Measurements from ENCODE around the gene ZNF837. TPM values are rescaled to one million over a fixed set of nuclear protein-coding genes. Genes with fewer than 3 reads are reported as not detected.
"Not testable (repeated sequence)": the region's sequence is repeated elsewhere in the genome, so short reads cannot be mapped to it uniquely, and the experiment has no call there.

ZNF837 gene
- total RNA-seq, 4 donors from 2014 or later: 0.48 to 4.4 (median 2.1) TPM

DNA sequence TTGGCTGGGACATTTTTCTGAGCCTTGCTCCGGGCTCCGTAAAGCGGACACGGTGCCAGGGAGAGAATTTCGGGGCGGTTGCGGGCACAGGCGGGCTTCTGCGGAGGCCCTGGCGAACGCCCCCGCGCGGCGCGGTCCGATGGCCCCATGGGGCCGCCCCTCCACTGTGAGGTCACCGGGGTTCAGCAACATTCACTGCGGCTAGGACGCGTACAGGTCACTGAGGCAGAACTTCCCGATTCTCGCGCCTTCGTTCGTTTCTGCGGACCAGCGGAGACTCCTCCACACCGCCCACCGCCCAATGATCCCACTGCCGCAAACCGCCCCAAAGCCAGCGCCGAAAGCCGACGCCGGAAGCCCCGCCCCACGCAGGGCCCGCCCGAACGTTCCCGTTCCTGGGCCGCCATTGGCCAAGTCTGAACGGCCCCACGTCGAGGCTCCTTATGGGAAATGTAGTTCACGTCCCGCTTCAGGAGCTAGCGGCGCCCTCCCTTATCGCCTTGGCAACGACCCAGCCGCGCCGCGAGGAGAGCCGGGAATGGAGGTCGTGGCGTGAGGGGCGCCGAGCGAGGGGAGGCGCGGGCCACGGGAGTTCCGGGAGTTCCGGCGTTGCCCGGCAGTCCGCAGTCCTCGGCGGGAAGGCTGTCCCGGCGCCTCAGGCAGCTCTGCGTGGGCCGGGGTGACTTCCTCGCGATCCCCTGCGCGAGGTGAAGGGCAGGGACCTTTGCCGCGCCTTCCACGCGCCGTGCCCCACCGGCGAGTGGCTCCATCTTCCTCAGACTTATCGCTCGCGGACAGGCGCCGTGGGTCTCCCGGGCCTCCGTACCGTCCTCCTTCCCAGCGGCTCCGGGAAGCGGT is 27.6 kb upstream of the ZNF837 start, which contains the start of gene ZNF584:
Gene ZNF584, plus strand, starts transcription at position 498 of the 858 bp plus-strand sequence. CDS start 499 bp downstream, outside the sequence.
- DNase-seq (ENCODE audit: low spot score): peak; percentile 65
- ATAC-seq (ENCODE audit: low FRiP score): peak; percentile 97
- no peak for TF ChIP-seq CTCF (IDR thresholded peaks at IDR 0.05)

DNA sequence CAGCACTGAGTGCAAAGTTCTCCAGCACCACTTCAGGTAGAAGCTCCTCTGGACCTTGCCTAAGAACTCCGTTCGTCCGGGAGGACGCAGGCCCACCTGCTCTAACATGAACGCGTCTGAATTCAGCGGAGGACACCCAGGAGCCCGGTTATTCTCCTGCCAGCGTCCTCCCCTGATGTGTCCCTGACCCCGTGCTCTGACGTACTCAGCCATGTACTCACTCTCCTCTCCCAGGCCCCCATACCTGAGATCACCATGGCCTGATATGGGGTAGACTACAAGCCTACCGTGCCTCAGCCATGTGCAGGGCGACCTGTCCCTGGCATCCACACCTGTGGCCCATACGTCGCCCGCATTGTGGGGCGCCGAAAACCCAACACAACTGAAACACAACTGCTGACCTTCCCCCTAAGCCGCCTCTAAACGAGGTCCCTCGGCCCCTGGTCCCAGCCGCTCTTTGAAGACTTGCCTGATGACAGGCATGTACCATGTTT is 26.9 kb upstream of the ZNF837 start:
- no peak for TF ChIP-seq CTCF (IDR thresholded peaks at IDR 0.05)
- ATAC-seq (ENCODE audit: low FRiP score) (peak; percentile 7), DNase-seq (ENCODE audit: low spot score) (no peak)

- DNase-seq (ENCODE audit: low spot score): no peak
- ATAC-seq (ENCODE audit: low FRiP score): no peak
- TF ChIP-seq CTCF (IDR thresholded peaks at IDR 0.05): no peak
Measured at GRCh38 chr19:58406818-58407657, 26.2 kb upstream of the ZNF837 start.

DNA sequence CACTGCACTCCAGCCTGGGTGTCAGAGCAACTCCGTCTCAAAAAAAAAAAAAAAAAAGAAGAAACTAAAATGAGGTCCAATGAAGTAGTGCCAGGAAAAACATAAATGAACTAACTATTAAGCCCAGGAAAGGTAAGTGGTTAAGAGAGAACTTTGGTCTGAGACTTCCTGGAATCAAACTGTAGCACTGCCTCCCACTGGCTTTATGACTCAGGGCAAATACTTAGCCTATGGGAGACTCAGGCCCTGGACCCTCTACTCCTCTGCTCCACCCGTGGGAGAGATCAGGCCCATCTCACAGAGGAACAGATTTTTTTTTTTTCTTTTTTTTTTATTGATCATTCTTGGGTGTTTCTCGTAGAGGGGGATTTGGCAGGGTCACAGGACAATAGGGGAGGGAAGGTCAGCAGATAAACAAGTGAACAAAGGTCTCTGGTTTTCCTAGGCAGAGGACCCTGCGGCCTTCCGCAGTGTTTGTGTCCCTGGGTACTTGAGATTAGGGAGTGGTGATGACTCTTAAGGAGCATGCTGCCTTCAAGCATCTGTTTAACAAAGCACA is 23.2 kb upstream of the ZNF837 start:
- not testable (repeated sequence) for DNase-seq (ENCODE audit: low spot score); ATAC-seq (ENCODE audit: low FRiP score)

DNA sequence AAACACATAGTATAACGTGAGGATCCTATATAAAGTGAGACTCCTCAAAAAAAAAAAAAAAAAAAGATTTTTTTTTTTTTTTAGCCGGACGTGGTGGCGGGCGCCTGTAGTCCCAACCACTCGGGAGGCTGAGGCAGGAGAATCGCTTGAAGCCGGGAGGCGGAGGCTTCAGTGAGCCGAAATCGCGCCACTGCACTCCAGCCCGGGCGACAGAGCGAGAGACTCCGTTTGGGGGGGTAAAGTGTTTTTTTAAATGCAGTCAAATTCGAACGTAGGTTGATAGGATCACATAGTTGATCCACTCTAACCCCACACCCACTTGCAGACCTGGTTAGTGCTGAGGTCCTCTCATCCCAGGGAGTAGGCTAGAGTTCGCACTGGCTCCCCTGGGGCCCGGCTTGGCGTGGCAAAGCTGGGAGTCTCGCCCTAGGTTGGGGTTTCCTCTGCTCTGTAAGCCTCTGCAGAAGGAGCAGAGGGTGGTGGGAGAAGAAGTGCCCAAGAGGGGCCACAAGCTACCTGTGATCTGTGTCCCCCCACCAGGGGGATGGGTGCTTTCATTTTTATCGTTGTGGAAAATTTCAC is 21.1 kb upstream of the ZNF837 start:
- DNase-seq (ENCODE audit: low spot score): no peak
- ATAC-seq (ENCODE audit: low FRiP score): no peak
- TF ChIP-seq CTCF (IDR thresholded peaks at IDR 0.05): no peak

DNA sequence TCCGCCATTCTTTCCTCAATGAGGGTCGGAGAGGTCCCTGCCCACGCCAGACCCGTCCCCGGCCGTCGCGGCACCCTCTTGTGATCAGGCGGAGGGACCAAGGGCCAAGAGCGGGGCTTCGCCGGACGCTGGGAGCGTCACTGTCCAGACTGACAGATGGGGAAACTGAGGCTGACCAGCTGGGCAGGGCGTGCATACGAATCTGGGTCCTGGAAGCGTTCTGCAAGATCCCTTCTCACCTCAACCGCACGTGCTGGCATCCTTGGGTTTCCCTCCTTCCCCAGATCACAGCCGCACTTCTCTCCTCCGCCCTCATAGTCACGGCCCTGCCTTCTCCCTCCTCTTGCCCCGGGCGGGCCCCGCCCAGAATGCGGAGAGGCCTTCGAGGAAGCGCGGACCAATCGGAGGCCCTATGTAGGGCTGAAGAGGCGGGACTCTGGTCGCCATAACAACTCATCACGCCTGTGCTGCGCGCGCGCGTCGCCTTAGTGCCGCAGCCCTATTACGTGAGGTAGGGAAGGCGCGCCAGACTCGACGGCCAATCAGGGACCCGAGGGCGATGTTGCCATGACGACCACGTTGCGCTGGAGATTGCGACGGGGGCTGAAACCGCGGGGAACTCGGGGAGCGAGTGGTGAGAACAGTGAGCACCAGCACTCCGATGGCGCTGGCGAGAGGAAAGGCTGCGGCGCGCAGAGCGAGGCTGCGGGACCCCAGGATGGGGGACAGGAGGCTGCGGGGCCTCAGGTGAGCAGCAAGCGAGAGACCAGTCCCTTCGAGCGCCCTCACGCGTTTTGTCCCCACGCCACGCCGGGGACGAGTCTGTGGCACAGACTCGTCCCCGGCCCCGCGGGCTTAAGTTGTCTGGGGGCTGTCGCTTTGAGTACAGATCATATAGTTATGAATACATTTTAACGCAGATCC is 20.3 kb upstream of the ZNF837 start:
- ATAC-seq (ENCODE audit: low FRiP score) (peak; percentile 100), DNase-seq (ENCODE audit: low spot score) (peak; percentile 100)
- TF ChIP-seq CTCF (IDR thresholded peaks at IDR 0.05): no peak
